K562 (cell line): Measurements from ENCODE around the gene SAE1. TPM values are rescaled to one million over a fixed set of nuclear protein-coding genes. Genes with fewer than 3 reads are reported as not detected.

Source experiments
- ADNP ChIP-seq: fragments of 200-800 bp; sonication (Bioruptor generic); IDR thresholded peaks from 2 replicates; pipeline ENCODE4 v1.6.1; 2016; ENCODE audit warnings: missing genetic modification characterization, missing compliant biosample characterization
- ARNT ChIP-seq, 2 experiments: fragments of 450-650 bp; IDR thresholded peaks; 2 replicates each; pipeline ENCODE4 v1.6.1; 2016; ENCODE audit warnings: mild to moderate bottlenecking in 1 of 2
- ATF3 ChIP-seq, 2 experiments: fragments of 450-650 bp in 1 of 2; sonication (generic) in 1 of 2; formaldehyde crosslinking in 1 of 2; IDR thresholded peaks in 1 of 2; conservative IDR thresholded peaks in 1 of 2; 2 replicates each; pipeline versions ENCODE4 v1.6.1 to v1.8.1; 2016 to 2023; ENCODE audit warnings: mild to moderate bottlenecking in 2 of 2, moderate library complexity in 2 of 2, inconsistent platforms in 1 of 2, missing genetic modification reagents in 1 of 2
- CEBPB ChIP-seq: fragments of 450-650 bp; IDR thresholded peaks from 2 replicates; pipeline ENCODE4 v1.6.1; 2016; ENCODE audit warnings: missing genetic modification characterization, missing compliant biosample characterization
- CHD2 ChIP-seq: IDR thresholded peaks from 2 replicates; pipeline ENCODE4 v1.6.1; 2011; ENCODE audit warnings: low read depth, low read length
- CREB5 ChIP-seq: fragments of 250-450 bp; sonication (Bioruptor Pico); IDR thresholded peaks from 2 replicates; pipeline ENCODE4 v1.5.0; 2020; ENCODE audit warnings: mild to moderate bottlenecking
- CTBP1 ChIP-seq: fragments of 450-650 bp; IDR thresholded peaks from 2 replicates; pipeline ENCODE4 v1.6.1; 2016; ENCODE audit warnings: borderline replicate concordance
- DDX20 ChIP-seq: fragments of 450-650 bp; IDR thresholded peaks from 2 replicates; pipeline ENCODE4 v1.6.1; 2016; ENCODE audit warnings: missing genetic modification characterization, low read depth, mild to moderate bottlenecking, missing compliant biosample characterization, moderate library complexity
- EGR1 ChIP-seq: fragments of 450-650 bp; conservative IDR thresholded peaks from 2 replicates; pipeline ENCODE4 v1.6.1; 2017; ENCODE audit warnings: mild to moderate bottlenecking
- ELF2 ChIP-seq: fragments of 250-450 bp; sonication (Bioruptor Pico); IDR thresholded peaks from 2 replicates; pipeline ENCODE4 v1.5.0; 2021; ENCODE audit warnings: mild to moderate bottlenecking
- EP300 ChIP-seq: IDR thresholded peaks from 2 replicates; pipeline ENCODE4 v1.6.1; 2012; ENCODE audit warnings: low read length, improper control_type of control experiment
- EP400 ChIP-seq: fragments of 450-650 bp; IDR thresholded peaks from 2 replicates; pipeline ENCODE4 v1.6.1; 2017; ENCODE audit warnings: antibody characterized with exemption, mild to moderate bottlenecking, moderate library complexity
- FOXP4 ChIP-seq: sonication (generic); formaldehyde crosslinking; IDR thresholded peaks from 2 replicates; pipeline ENCODE4 v1.8.0; 2022; ENCODE audit warnings: mild to moderate bottlenecking, missing genetic modification reagents, borderline replicate concordance
- GABPB2 ChIP-seq: fragments of 250-450 bp; sonication (Bioruptor Pico); conservative IDR thresholded peaks from 2 replicates; pipeline ENCODE4 v1.5.1; 2021; ENCODE audit warnings: mild to moderate bottlenecking
- KDM5B ChIP-seq: fragments of 200-600 bp; sonication (generic); IDR thresholded peaks from 2 replicates; pipeline ENCODE4 v1.6.1; 2012; ENCODE audit warnings: low read depth, mild to moderate bottlenecking, moderate library complexity, low read length, control low read depth, inconsistent platforms; ENCODE audit not compliant: insufficient replicate concordance
- PHB ChIP-seq: fragments of 250-450 bp; sonication (Bioruptor Pico); IDR thresholded peaks from 2 replicates; pipeline ENCODE4 v1.5.0; 2021
- RAD21 ChIP-seq, 2 experiments: fragments of 250-450 bp in 1 of 2; fragments of 450-650 bp in 1 of 2; sonication (Bioruptor Pico) in 1 of 2; formaldehyde crosslinking in 1 of 2; IDR thresholded peaks in 1 of 2; conservative IDR thresholded peaks in 1 of 2; 2 replicates each; pipeline versions ENCODE4 v1.4.0 to v1.8.0; 2020 to 2022; ENCODE audit warnings: mild to moderate bottlenecking in 2 of 2, moderate library complexity in 1 of 2
- SMARCE1 ChIP-seq: fragments of 450-650 bp; IDR thresholded peaks from 2 replicates; pipeline ENCODE4 v1.7.1; 2016; ENCODE audit warnings: mild to moderate bottlenecking
- TRIM28 ChIP-seq: fragments of 450-650 bp; IDR thresholded peaks from 2 replicates; pipeline ENCODE4 v1.6.1; 2017
- VEZF1 ChIP-seq: fragments of 200-800 bp; sonication (Bioruptor generic); IDR thresholded peaks from 2 replicates; pipeline ENCODE4 v1.6.1; 2017; ENCODE audit warnings: missing genetic modification characterization, missing compliant biosample characterization
- XRCC5 ChIP-seq: fragments of 200-400 bp; formaldehyde crosslinking; IDR thresholded peaks from 2 replicates; pipeline ENCODE4 v1.6.1; 2017; ENCODE audit warnings: low read depth, mild to moderate bottlenecking, low read length
- ZNF3 ChIP-seq: fragments of 250-450 bp; sonication (Bioruptor Pico); IDR thresholded peaks from 2 replicates; pipeline ENCODE4 v1.5.0; 2021; ENCODE audit warnings: mild to moderate bottlenecking, moderate library complexity
- polyA plus RNA-seq, 8 experiments: library from polyadenylated mRNA; depleted of rRNA in 4 of 8; stranded (reverse) in 5 of 8; unstranded in 3 of 8; fragments of >200 nt; fragmentation: Nextera tagmentation in 2 of 8; fragmentation: Illumina TruSeq in 1 of 8; extraction: Ambion mirVana in 2 of 8; extraction: Trizol in 1 of 8; gene quantifications; 2 replicates each; pipeline versions ENCODE4 v1.2.1 to v1.2.3, GENCODE V29; 2011 to 2014; ENCODE audit warnings: inconsistent platforms in 1 of 8, missing spikeins in 1 of 8
- total RNA-seq, 7 experiments: library from RNA; depleted of rRNA in 6 of 7; stranded (reverse); fragments of >200 nt in 6 of 7; fragmentation: Illumina TruSeq in 2 of 7; extraction: Trizol in 2 of 7; gene quantifications; 2 replicates each; pipeline versions ENCODE4 v1.2.1 to v1.2.3, GENCODE V29; 2011 to 2021; ENCODE audit warnings: low replicate concordance in 1 of 7

The SAE1 gene
- total and polyA plus RNA-seq, 9 of the 15 experiments (the other 6 are each of a cell fraction or from before 2014, with no cell fraction given): 82.8 to 299 (median 217) TPM

- TF ChIP-seq ELF2 (CRISPR knock-in tag): peak; percentile 75; the same call in 1 of the 2 replicates
- TF ChIP-seq EGR1: peak; percentile 96
- no peak; the same call in 1 of the 2 replicates for TF ChIP-seq CREB5
- peak; percentile 34; the same call in 1 of the 2 replicates for TF ChIP-seq ATF3 (IDR thresholded peaks at IDR 0.05)
- TF ChIP-seq ATF3 (CRISPR knock-in tag; conservative IDR thresholded peaks at IDR 0.05): no peak
- peak; percentile 41 for TF ChIP-seq CHD2
- TF ChIP-seq VEZF1 (CRISPR knock-in tag): peak; percentile 96
- TF ChIP-seq RAD21 (CRISPR knock-in tag; conservative IDR thresholded peaks at IDR 0.05 in 1 of 2, IDR thresholded peaks at IDR 0.05 in 1 of 2): no peak
- TF ChIP-seq TRIM28: peak; percentile 60; the same call in 1 of the 2 replicates
- peak in 1 of 2 experiments; percentile 77; a peak in 2 of 4 replicates for TF ChIP-seq ARNT (IDR thresholded peaks at IDR 0.05)
- no peak for TF ChIP-seq ZNF3 (CRISPR knock-in tag)
- peak; percentile 93 for TF ChIP-seq ADNP (tag)
- TF ChIP-seq EP300: peak; percentile 54
- TF ChIP-seq KDM5B: peak; percentile 37
- peak; percentile 72; the same call in 1 of the 2 replicates for TF ChIP-seq SMARCE1
- no peak for TF ChIP-seq GABPB2 (CRISPR knock-in tag)
- peak; percentile 69 for TF ChIP-seq EP400
- peak; percentile 14; the same call in 1 of the 2 replicates for TF ChIP-seq CTBP1
- 0 out of 2 replicates have a peak, but pooled peaks have one; percentile 50 for TF ChIP-seq PHB (CRISPR knock-in tag)
- TF ChIP-seq CEBPB: peak; percentile 98
- no peak for TF ChIP-seq DDX20 (tag)
- peak; percentile 44 for TF ChIP-seq FOXP4
- peak; percentile 53; the same call in 1 of the 2 replicates for TF ChIP-seq XRCC5
These were observed 96.9 kb downstream of the SAE1 start (continued) for GRCh38 chr19:47227352-47228167.
